T-cell (primary cell): ENCODE results near the gene ASB13. TPM values are rescaled to one million over a fixed set of nuclear protein-coding genes. Genes with fewer than 3 reads are reported as not detected.

Experiments used
- ATAC-seq, 4 experiments: fragments of 200-7000 bp in 3 of 4; fragments of 150-1000 bp in 1 of 4; cut with Tn5 transposase; replicated peaks in 1 of 4; 1 replicate in 3 of 4; 2 replicates in 1 of 4; pipeline ENCODE4 v1.10.0; 2021; ENCODE audit warnings: moderate library complexity in 3 of 4, mild to moderate bottlenecking in 2 of 4, moderate number of reproducible peaks in 1 of 4
- CTCF ChIA-PET, 2 donors: fragments of 300-600 bp; sonication (Branson Sonifier 250); formaldehyde crosslinking; loops; one replicate each; lab custom pipeline; 2022; ENCODE audit warnings: antibody characterized with exemption in 2 of 2; lab: Charles Lee
- POLR2A ChIA-PET, 2 donors: fragments of 300-600 bp; sonication (Branson Sonifier 250); formaldehyde crosslinking; loops; one replicate each; lab custom pipeline; 2022; ENCODE audit warnings: antibody characterized with exemption in 2 of 2; lab: Charles Lee
- DNase-seq, 35 experiments: peaks; one replicate each; pipeline versions ENCODE4 v3.0.0 to v3.0.0-alpha.2; 2013 to 2023
- H3K27ac ChIP-seq: one replicate; pipeline ENCODE4 v1.5.1; 2013; ENCODE audit warnings: low read length
- H3K27me3 ChIP-seq, 2 experiments: replicated peaks in 1 of 2; 1 replicate in 1 of 2; 2 replicates in 1 of 2; pipeline versions ENCODE4 v1.6.1 to v1.7.0; 2013; ENCODE audit warnings: low read length in 1 of 2, mixed read lengths in 1 of 2; ENCODE audit not compliant: control insufficient read depth in 2 of 2, insufficient read depth in 2 of 2; ENCODE audit errors: extremely low read depth in 1 of 2
- H3K36me3 ChIP-seq, 2 donors: 1 replicate in 1 of 2; 2 replicates in 1 of 2; pipeline versions ENCODE4 v1.6.1 to v1.7.0; 2013; ENCODE audit warnings: low read length in 1 of 2; ENCODE audit not compliant: control insufficient read depth in 2 of 2, insufficient read depth in 1 of 2; ENCODE audit errors: extremely low read depth in 1 of 2
- H3K4me1 ChIP-seq, 2 experiments: 1 replicate in 1 of 2; 2 replicates in 1 of 2; pipeline versions ENCODE4 v1.6.1 to v1.7.0; 2013; ENCODE audit warnings: low read length in 2 of 2, mixed read lengths in 1 of 2; ENCODE audit not compliant: insufficient read depth in 2 of 2, control insufficient read depth in 1 of 2; ENCODE audit errors: extremely low read depth in 1 of 2
- H3K4me3 ChIP-seq, 2 donors: 1 replicate in 1 of 2; 2 replicates in 1 of 2; pipeline versions ENCODE4 v1.5.1 to v1.7.0; 2013; ENCODE audit warnings: mild to moderate bottlenecking in 2 of 2, low read length in 1 of 2, moderate library complexity in 1 of 2; ENCODE audit not compliant: control insufficient read depth in 1 of 2; ENCODE audit errors: extremely low read depth in 1 of 2
- H3K9me3 ChIP-seq: 2 replicates; pipeline ENCODE4 v1.7.0; 2013
- H3K27ac Mint-ChIP-seq, 2 donors: one replicate each; pipeline ENCODE4 v1.8.0; 2020 to 2021; ENCODE audit warnings: mild to moderate bottlenecking in 2 of 2, mixed read lengths in 2 of 2
- H3K27me3 Mint-ChIP-seq, 2 donors: one replicate each; pipeline ENCODE4 v1.8.0; 2021 to 2022; ENCODE audit warnings: mixed read lengths in 2 of 2
- H3K36me3 Mint-ChIP-seq: one replicate; pipeline ENCODE4 v1.8.0; 2021; ENCODE audit warnings: mixed read lengths
- H3K4me1 Mint-ChIP-seq, 3 donors: one replicate each; pipeline ENCODE4 v1.8.0; 2020 to 2022; ENCODE audit warnings: mixed read lengths in 3 of 3, mild to moderate bottlenecking in 1 of 3
- H3K4me3 Mint-ChIP-seq, 3 donors: one replicate each; pipeline ENCODE4 v1.8.0; 2020 to 2022; ENCODE audit warnings: mild to moderate bottlenecking in 3 of 3, mixed read lengths in 3 of 3, moderate library complexity in 3 of 3
- H3K9me3 Mint-ChIP-seq, 3 donors: one replicate each; pipeline ENCODE4 v1.8.0; 2020 to 2022; ENCODE audit warnings: mixed read lengths in 3 of 3
- WGBS: methylation state at CpG from one replicate; pipeline ENCODE4 v1.1.5; 2013; ENCODE audit warnings: missing lambda C conversion rate; ENCODE audit not compliant: insufficient coverage; 5-methylcytosine and 5-hydroxymethylcytosine counted together
- total RNA-seq, 35 experiments: library from RNA in 6 of 35; stranded (reverse) in 6 of 35; fragments of 120-200 nt in 1 of 35; gene quantifications; one replicate each; pipeline versions ENCODE4 v1.2.1 to v1.2.4 and lab custom pipeline; 2013 to 2026

ASB13 gene
- total RNA-seq, 5 donors from 2014 or later (not counting 1 experiment from before 2014, with no cell fraction given) = 9.4 to 22.8 (median 14.1) TPM

GRCh38 chr10:5640036-5640435 is 26.4 kb downstream of the ASB13 start:
- DNase-seq (no peak), ATAC-seq (no peak)
- Histone ChIP-seq H3K4me3 (no peak overlapping the region), H3K9me3 (no peaks in the 10 kb centered on the region), H3K27me3 (no peaks in the 10 kb centered on the region), H3K4me1 (no peaks in the 10 kb centered on the region), H3K36me3 (peaks cover 0 to 10% of the 10 kb centered on the region in 2 donors), H3K27ac (no peak overlapping the region)
- 97% methylated on average over 9 of the region's 12 CpGs for WGBS
- Mint-ChIP-seq H3K36me3 (peaks cover 34% of the 10 kb centered on the region), H3K9me3 (no peaks in the 10 kb centered on the region), H3K27me3 (no peaks in the 10 kb centered on the region), H3K27ac (no peak overlapping the region), H3K4me3 (no peak overlapping the region), H3K4me1 (no peaks in the 10 kb centered on the region)
- ChIA-PET CTCF (no interaction called here), POLR2A (no interaction called here)

- Histone ChIP-seq H3K27ac (no peak overlapping the region), H3K4me1 (no peaks in the 10 kb centered on the region), H3K27me3 (no peaks in the 10 kb centered on the region), H3K9me3 (no peaks in the 10 kb centered on the region), H3K36me3 (peaks cover 0 to 10% of the 10 kb centered on the region in 2 donors), H3K4me3 (no peak overlapping the region)
- Mint-ChIP-seq H3K27ac (no peak overlapping the region), H3K4me1 (no peaks in the 10 kb centered on the region), H3K36me3 (peaks cover 33% of the 10 kb centered on the region), H3K4me3 (no peak overlapping the region), H3K27me3 (no peaks in the 10 kb centered on the region), H3K9me3 (no peaks in the 10 kb centered on the region)
- ChIA-PET CTCF (no interaction called here), POLR2A (no interaction called here)
- DNase-seq (no peak), ATAC-seq (no peak)
- WGBS = 97% methylated on average over 17 of the region's 17 CpGs
Measured at GRCh38 chr10:5639066-5639465, 27.3 kb downstream of the ASB13 start.

- ATAC-seq = no peak
- WGBS = 86% methylated on average over 10 of the region's 10 CpGs
- no peaks in the 10 kb centered on the region for H3K9me3 Mint-ChIP-seq
Measured at GRCh38 chr10:5638494-5638893, 27.9 kb downstream of the ASB13 start.

GRCh38 chr10:5634918-5635317 is 31.5 kb downstream of the ASB13 start:
- WGBS = 86% methylated on average over 7 of the region's 7 CpGs
- Mint-ChIP-seq H3K36me3 (peaks cover 10% of the 10 kb centered on the region), H3K27me3 (no peaks in the 10 kb centered on the region), H3K4me3 (no peak overlapping the region), H3K9me3 (no peaks in the 10 kb centered on the region), H3K4me1 (peaks cover 0 to 4% (median 3%) of the 10 kb centered on the region in 3 donors), H3K27ac (no peak overlapping the region)
- Histone ChIP-seq H3K9me3 (no peaks in the 10 kb centered on the region), H3K4me1 (peaks cover 0 to under 1% of the 10 kb centered on the region in 2 experiments), H3K27ac (no peak overlapping the region), H3K36me3 (peaks cover 0 to 3% of the 10 kb centered on the region in 2 donors), H3K27me3 (no peaks in the 10 kb centered on the region), H3K4me3 (no peak overlapping the region)
- CTCF ChIA-PET = no interaction called here
- POLR2A ChIA-PET = no interaction called here
- ATAC-seq (no peak), DNase-seq (no peak)

More at GRCh38 chr10:5638494-5638893, 27.9 kb downstream of the ASB13 start:
- H3K4me1 Mint-ChIP-seq = no peaks in the 10 kb centered on the region
- no peak overlapping the region for H3K27ac Mint-ChIP-seq
- CTCF ChIA-PET = no interaction called here
- POLR2A ChIA-PET = no interaction called here
- no peaks in the 10 kb centered on the region for H3K27me3 ChIP-seq
- H3K4me3 Mint-ChIP-seq = no peak overlapping the region
- H3K36me3 Mint-ChIP-seq = peaks cover 27% of the 10 kb centered on the region
- H3K36me3 ChIP-seq = peaks cover 0 to 8% of the 10 kb centered on the region in 2 donors
- no peaks in the 10 kb centered on the region for H3K27me3 Mint-ChIP-seq
- H3K4me1 ChIP-seq = no peaks in the 10 kb centered on the region
- H3K9me3 ChIP-seq = no peaks in the 10 kb centered on the region
- no peak for DNase-seq
- no peak overlapping the region for H3K27ac ChIP-seq
- H3K4me3 ChIP-seq = no peak overlapping the region

- no peak for ATAC-seq
- 70% methylated on average over 3 of the region's 6 CpGs for WGBS
- peaks cover 0 to 3% of the 10 kb centered on the region in 2 donors for H3K27me3 Mint-ChIP-seq
- H3K27ac Mint-ChIP-seq = no peak overlapping the region
- Histone ChIP-seq H3K27me3 (peaks cover 0 to 5% of the 10 kb centered on the region in 2 experiments), H3K36me3 (no peaks in the 10 kb centered on the region), H3K27ac (no peak overlapping the region), H3K9me3 (no peaks in the 10 kb centered on the region), H3K4me3 (no peak overlapping the region), H3K4me1 (peaks cover 8 to 11% of the 10 kb centered on the region in 2 experiments)
- H3K4me3 Mint-ChIP-seq = no peak overlapping the region
- ChIA-PET POLR2A (interaction anchor here in 1 of 2 donors (0.5 kb wide), 1 partner anchor 126 kb away, joined by 3 read pairs; no protein-coding TSS in a partner anchor), CTCF (no interaction called here)
- no peaks in the 10 kb centered on the region for H3K36me3 Mint-ChIP-seq
- no peak for DNase-seq
- peaks cover 8 to 17% (median 16%) of the 10 kb centered on the region in 3 donors for H3K4me1 Mint-ChIP-seq
- H3K9me3 Mint-ChIP-seq = no peaks in the 10 kb centered on the region
Measured at GRCh38 chr10:5633166-5633749, 33.1 kb downstream of the ASB13 start.

GRCh38 chr10:5632446-5632845 is 33.9 kb downstream of the ASB13 start:
- peaks cover 3% of the 10 kb centered on the region in 2 donors for H3K27me3 Mint-ChIP-seq
- H3K4me3 ChIP-seq = no peak overlapping the region
- H3K27ac ChIP-seq = no peak overlapping the region
- peaks cover 0 to 8% of the 10 kb centered on the region in 2 experiments for H3K27me3 ChIP-seq
- no peak for ATAC-seq
- peaks cover 8 to 19% (median 16%) of the 10 kb centered on the region in 3 donors for H3K4me1 Mint-ChIP-seq
- 100% methylated on average over 2 of the region's 4 CpGs for WGBS
- no peaks in the 10 kb centered on the region for H3K36me3 Mint-ChIP-seq
- DNase-seq = no peak
- ChIA-PET POLR2A (interaction anchor here in 1 of 2 donors (0.5 kb wide), 1 partner anchor 127 kb away, joined by 3 read pairs; no protein-coding TSS in a partner anchor), CTCF (no interaction called here)
- no peak overlapping the region for H3K27ac Mint-ChIP-seq
- no peaks in the 10 kb centered on the region for H3K9me3 Mint-ChIP-seq
- H3K4me3 Mint-ChIP-seq = no peak overlapping the region
- no peaks in the 10 kb centered on the region for H3K36me3 ChIP-seq
- H3K4me1 ChIP-seq = peaks cover 8 to 11% of the 10 kb centered on the region in 2 experiments
- no peaks in the 10 kb centered on the region for H3K9me3 ChIP-seq
